Prostate gland (tissue), 2 donors: ENCODE measurements around the gene DNM1L. TPM values are rescaled to one million over a fixed set of nuclear protein-coding genes. Genes with fewer than 3 reads are reported as not detected.

Source experiments
- DNase-seq: peaks from one replicate; pipeline ENCODE4 v3.0.0-alpha.2; 2019; ENCODE audit warnings: low spot score
- H3K27ac ChIP-seq, 2 donors: fragments of 200-600 bp; sonication (generic); 2 replicates each; pipeline ENCODE4 v1.5.1; 2017 to 2019
- H3K27me3 ChIP-seq: fragments of 200-600 bp; sonication (generic); replicated peaks from 2 replicates; pipeline ENCODE4 v1.5.1; 2019; ENCODE audit not compliant: insufficient read depth
- H3K36me3 ChIP-seq, 2 donors: fragments of 200-600 bp; sonication (generic); 1 replicate in 1 of 2; 2 replicates in 1 of 2; pipeline versions ENCODE4 v1.5.1 to v1.8.1; 2017 to 2019
- H3K4me1 ChIP-seq: fragments of 200-600 bp; sonication (generic); replicated peaks from 2 replicates; pipeline ENCODE4 v1.5.1; 2019
- H3K4me3 ChIP-seq, 2 donors: fragments of 200-600 bp; sonication (generic); 2 replicates each; pipeline ENCODE4 v1.5.1; 2017 to 2019
- H3K9me3 ChIP-seq: fragments of 200-600 bp; sonication (generic); 2 replicates; pipeline ENCODE4 v1.5.1; 2017
- CTCF ChIP-seq, 4 experiments: fragments of 200-600 bp in 2 of 4; fragments of 450-650 bp in 2 of 4; sonication (generic) in 2 of 4; IDR thresholded peaks; 1 replicate in 3 of 4; 2 replicates in 1 of 4; pipeline ENCODE4 v1.5.1; 2016 to 2019; ENCODE audit warnings: antibody characterized with exemption in 4 of 4, mild to moderate bottlenecking in 2 of 4, moderate library complexity in 2 of 4
- POLR2A ChIP-seq: fragments of 450-650 bp; IDR thresholded peaks from one replicate; pipeline ENCODE4 v1.6.1; 2016; ENCODE audit warnings: antibody characterized with exemption, mild to moderate bottlenecking
- POLR2AphosphoS5 ChIP-seq: sonication (generic); formaldehyde crosslinking; IDR thresholded peaks from one replicate; pipeline ENCODE4 v1.6.1; 2017; ENCODE audit warnings: antibody characterized with exemption
- WGBS: methylation state at CpG from one replicate; pipeline ENCODE4 v1.1.5; 2018; 5-methylcytosine and 5-hydroxymethylcytosine counted together
- intact Hi-C: fragments of 100-400 bp; cut with DNase I; formaldehyde crosslinking; loops from one replicate; pipeline ENCODE4 v1.14.2; 2022
- total RNA-seq, 2 donors: library from RNA; depleted of rRNA; stranded (reverse); fragments of >200 nt; gene quantifications; one replicate each; pipeline ENCODE4 v1.1.0, GENCODE V29; 2016

DNM1L gene
- total RNA-seq, 2 donors from 2014 or later: 37.3 to 47.5 TPM

DNA sequence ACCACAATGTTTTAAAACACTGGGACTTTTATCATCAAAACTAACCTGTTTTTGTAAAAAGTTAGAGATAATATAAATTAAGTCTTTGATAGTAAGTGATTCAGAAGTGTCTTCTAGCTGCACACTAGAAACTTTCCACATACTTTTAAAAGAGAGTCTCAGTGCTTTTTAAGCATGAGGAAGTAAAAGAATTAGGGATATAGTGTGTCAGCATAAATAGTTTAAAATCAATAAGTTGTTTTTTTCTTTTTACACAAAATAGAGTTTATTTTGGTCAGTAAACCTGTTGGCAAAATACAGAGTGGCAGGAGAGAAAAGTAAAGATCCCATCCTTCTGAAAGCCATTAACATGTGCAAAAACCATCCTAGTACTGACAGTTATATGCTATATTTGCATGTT is 1.7 kb downstream of the DNM1L start:
- Histone ChIP-seq H3K4me3 (no peak overlapping the region), H3K36me3 (no peaks in the 10 kb centered on the region), H3K27me3 (no peaks in the 10 kb centered on the region), H3K4me1 (peaks cover 5% of the 10 kb centered on the region), H3K27ac (peak overlapping the region; percentile 88 to 91), H3K9me3 (no peaks in the 10 kb centered on the region)
- TF ChIP-seq POLR2A (no peak), POLR2AphosphoS5 (no peak), CTCF (IDR thresholded peaks at IDR 0.05) (no peak)
- no peak for DNase-seq
- intact Hi-C loops: no loop called here

DNA sequence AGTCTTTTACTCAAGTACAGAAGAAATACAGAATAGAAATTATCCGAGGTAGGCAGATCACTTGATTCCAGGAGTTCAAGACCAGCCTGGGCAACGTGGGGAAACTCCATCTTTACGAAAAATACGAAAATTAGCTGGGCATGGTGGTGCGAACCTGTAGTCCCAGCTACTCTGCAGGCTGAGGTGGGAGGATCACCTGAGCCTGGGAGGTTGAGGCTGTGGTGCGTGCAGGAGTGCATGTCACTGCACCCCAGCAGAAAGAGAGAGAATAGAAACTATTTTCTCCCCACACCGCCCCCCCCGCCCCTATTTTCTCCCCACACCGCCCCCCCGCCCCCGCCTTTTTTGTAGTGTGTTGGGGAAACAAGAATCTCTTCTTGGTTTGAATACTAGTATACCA is 2.2 kb downstream of the DNM1L start:
- intact Hi-C loops: no loop called here
- 80% methylated on average over 11 of the region's 11 CpGs for WGBS
- Histone ChIP-seq H3K27me3 (no peaks in the 10 kb centered on the region), H3K27ac (no peak overlapping the region), H3K4me3 (no peak overlapping the region), H3K36me3 (no peaks in the 10 kb centered on the region), H3K4me1 (peaks cover 5% of the 10 kb centered on the region), H3K9me3 (no peaks in the 10 kb centered on the region)
- DNase-seq: no peak
- TF ChIP-seq POLR2AphosphoS5: no peak
- no peak for TF ChIP-seq CTCF (IDR thresholded peaks at IDR 0.05)
- TF ChIP-seq POLR2A: no peak

DNA sequence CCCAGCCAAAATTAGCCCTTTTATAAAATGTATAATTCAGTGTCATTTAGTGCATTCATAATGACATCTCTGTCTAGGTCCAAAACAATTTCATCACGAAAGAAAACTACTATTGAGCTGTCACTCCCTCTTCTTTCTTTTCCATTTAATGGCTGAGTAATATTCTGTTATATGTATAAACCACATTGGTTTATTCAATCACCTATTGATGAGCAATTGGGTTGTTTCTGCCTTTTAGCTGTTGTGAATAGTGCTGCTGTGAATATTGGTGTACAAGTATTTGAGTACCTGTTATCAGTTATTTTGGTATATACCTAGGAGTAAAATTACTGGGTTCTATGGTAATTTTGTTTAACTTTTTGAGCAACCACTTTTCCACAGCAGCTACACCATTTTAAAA is 7.2 kb downstream of the DNM1L start:
- TF ChIP-seq CTCF (IDR thresholded peaks at IDR 0.05) (no peak), POLR2A (no peak), POLR2AphosphoS5 (no peak)
- no peaks in the 10 kb centered on the region for H3K27me3 ChIP-seq
- H3K27ac ChIP-seq: no peak overlapping the region
- DNase-seq: no peak
- intact Hi-C loops: no loop called here
- no peak overlapping the region for H3K4me3 ChIP-seq
- no peaks in the 10 kb centered on the region for H3K4me1 ChIP-seq
- WGBS: 91% methylated on average over 1 of the region's 1 CpG
- H3K36me3 ChIP-seq: no peaks in the 10 kb centered on the region
- H3K9me3 ChIP-seq: no peaks in the 10 kb centered on the region

GRCh38 chr12:32688786-32689185 is 9.7 kb downstream of the DNM1L start:
- Histone ChIP-seq H3K27me3 (no peaks in the 10 kb centered on the region), H3K27ac (no peak overlapping the region), H3K4me1 (no peaks in the 10 kb centered on the region), H3K4me3 (no peak overlapping the region), H3K36me3 (no peaks in the 10 kb centered on the region), H3K9me3 (no peaks in the 10 kb centered on the region)
- no peak for TF ChIP-seq CTCF (IDR thresholded peaks at IDR 0.05)
- no peak for TF ChIP-seq POLR2AphosphoS5
- no peak for TF ChIP-seq POLR2A
- DNase-seq: no peak
- intact Hi-C loops: no loop called here

DNA sequence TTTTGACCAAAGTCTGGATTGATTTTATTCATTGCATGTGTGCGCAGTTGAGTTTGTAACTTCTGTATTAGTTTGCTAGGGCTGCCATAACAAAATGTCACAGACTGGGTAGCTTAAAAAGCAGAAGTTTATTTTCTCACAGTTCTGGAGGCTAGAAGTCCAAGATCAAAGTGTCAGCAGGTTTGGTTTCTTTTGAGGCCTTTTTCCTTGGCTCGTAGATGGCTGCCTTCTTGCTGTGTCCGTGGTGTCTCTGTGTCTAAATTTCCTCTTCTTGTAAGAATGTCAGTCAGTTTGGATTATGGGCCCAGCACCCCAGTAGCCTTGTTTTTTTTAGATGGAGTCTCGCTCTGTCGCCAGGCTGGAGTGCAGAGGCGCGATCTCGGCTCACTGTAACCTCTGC is 11.8 kb downstream of the DNM1L start:
- no peaks in the 10 kb centered on the region for H3K9me3 ChIP-seq
- H3K4me3 ChIP-seq: no peak overlapping the region
- H3K27ac ChIP-seq: no peak overlapping the region
- no peaks in the 10 kb centered on the region for H3K4me1 ChIP-seq
- TF ChIP-seq POLR2AphosphoS5 (no peak), POLR2A (no peak), CTCF (IDR thresholded peaks at IDR 0.05) (no peak)
- intact Hi-C loops: no loop called here
- WGBS: 82% methylated on average over 8 of the region's 8 CpGs
- no peaks in the 10 kb centered on the region for H3K27me3 ChIP-seq
- no peak for DNase-seq
- no peaks in the 10 kb centered on the region for H3K36me3 ChIP-seq
